LNCAP (cell line): ENCODE results near the gene RAPGEF6.
A peak's percentile ranks its signal among the peaks of the same experiment; 100 is the strongest.

ENCODE experiments used
- CTCF ChIP-seq: fragments of 450-650 bp; IDR thresholded peaks from 2 replicates; pipeline ENCODE4 v1.5.1; 2017; ENCODE audit warnings: mild to moderate bottlenecking

RAPGEF6 gene

DNA sequence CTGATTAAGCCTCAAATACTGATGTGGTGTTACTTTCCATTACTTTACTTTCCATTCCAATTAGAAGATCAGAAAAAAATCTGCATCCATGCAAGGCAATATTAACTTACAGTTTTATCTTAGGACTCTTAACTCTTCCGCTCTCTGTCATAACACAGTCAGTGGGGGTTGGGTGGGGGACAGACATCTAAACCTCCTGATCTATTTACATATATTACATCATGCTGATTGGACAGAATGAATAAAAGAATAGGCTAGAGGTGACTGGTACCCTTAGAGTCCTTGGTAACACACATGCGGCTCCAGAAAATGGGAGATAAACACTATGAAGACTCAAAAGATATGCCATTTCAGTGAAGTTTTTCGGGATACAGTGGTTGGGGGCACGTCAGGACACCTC lies 27.6 kb downstream of the RAPGEF6 start:
- no peak for TF ChIP-seq CTCF

- TF ChIP-seq CTCF, result no peak
These were observed 29.9 kb downstream of the RAPGEF6 start for GRCh38 chr5:131605086-131605485.

DNA sequence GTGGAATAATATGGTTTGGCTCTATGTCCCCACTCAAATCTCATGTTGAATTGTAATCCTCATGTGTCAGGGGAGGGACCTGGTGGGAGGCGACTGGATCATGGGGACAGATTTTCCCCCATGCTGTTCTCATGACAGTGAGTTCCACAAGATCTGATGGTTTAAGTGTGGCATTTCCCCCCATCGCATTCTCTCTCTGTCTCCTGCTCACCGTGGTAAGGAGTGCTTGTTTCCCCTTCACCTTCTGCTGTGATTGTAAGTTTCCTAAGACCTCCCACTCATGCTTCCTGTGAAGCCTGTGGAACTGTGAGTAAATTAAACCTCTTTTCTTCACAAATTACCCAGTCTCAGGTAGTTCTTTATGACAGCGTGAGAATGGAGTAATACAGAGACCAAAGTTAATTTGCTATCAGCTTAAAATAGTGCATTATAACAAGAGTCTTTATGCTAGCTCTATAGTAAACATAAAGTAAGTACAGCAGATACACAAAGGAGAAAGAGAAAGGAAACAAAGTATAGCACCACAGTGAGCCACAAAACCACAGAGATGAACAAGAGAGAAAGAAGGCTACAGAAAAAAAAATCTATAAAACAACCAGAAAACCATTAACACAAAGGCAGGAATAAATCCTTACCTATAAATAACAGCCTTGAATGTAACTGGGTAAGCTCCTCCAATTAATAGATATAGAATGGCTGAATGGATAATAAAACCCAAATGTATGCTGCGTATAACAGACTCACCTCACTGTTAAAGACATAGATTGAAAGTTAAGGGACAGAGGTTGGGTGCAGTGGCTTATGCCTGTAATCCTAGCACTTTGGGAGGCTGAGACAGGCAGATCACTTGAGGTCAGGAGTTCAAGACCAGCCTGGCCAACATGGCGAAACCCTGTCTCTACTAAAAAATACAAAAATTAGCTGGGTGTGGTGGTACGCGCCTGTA lies 39.7 kb downstream of the RAPGEF6 start:
- TF ChIP-seq CTCF, result no peak

DNA sequence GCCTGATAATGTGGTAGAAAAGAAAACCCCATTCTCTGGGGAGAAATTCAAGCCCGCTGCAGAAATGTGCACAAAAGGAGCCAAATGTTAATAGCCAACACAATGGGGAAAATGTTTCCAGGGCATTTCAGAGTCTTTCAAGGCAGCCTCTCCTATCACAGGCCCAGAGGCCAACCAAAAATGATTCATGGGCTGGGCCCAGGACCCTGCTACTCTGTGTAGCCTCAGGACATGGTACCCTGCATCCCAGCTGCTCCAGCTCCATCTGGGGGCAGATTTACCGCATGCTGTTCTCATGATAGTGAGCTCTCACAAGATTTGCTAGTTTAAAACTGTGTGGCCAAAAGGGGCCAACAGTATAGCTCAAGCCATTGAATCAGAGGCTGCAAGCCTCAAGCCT lies 41.1 kb downstream of the RAPGEF6 start:
- no peak for TF ChIP-seq CTCF

GRCh38 chr5:131589510-131590348 lies 45.3 kb downstream of the RAPGEF6 start:
- TF ChIP-seq CTCF, result peak; percentile 82

GRCh38 chr5:131587541-131587940 lies 47.5 kb downstream of the RAPGEF6 start:
- no peak for TF ChIP-seq CTCF

DNA sequence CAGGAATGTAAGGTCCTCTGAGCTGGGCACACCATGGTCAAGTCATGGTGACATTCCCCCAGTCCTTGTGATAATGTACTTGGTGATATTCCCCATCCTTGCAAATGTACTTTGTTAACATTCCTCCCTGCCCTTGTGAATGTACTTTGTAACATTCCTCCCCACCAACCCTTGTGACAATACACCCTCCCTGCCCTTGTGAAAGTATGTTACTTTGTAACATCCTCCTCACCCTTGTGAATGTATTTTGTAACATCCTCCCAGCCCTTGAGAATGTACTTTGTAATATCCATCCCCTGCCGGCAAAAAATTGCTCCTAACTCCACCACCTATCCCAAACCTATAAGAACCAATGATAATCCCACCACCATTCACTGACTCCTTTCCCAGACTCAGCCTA lies 53.3 kb downstream of the RAPGEF6 start:
- no peak for TF ChIP-seq CTCF
